Activated B cell treated with CpG ODN at 0.5 μM for 24 hours (primary cell): ENCODE data around the gene ANXA6. TPM values are rescaled to one million over a fixed set of nuclear protein-coding genes. Genes with fewer than 3 reads are reported as not detected.

Experiments used
- ATAC-seq: fragments of 200-7000 bp; cut with Tn5 transposase; one replicate; pipeline ENCODE4 v1.10.0; 2021; ENCODE audit warnings: low read depth, mild to moderate bottlenecking, moderate library complexity
- CTCF ChIA-PET: fragments of 350-600 bp; sonication (Branson Sonifier 250); formaldehyde crosslinking; loops from one replicate; lab custom pipeline; 2021; ENCODE audit warnings: antibody characterized with exemption; lab: Charles Lee
- POLR2A ChIA-PET: fragments of 350-600 bp; sonication (Branson Sonifier 250); formaldehyde crosslinking; loops from one replicate; lab custom pipeline; 2021; ENCODE audit warnings: antibody characterized with exemption; lab: Charles Lee
- DNase-seq: peaks from one replicate; pipeline ENCODE4 v3.0.0; 2022
- H3K27ac Mint-ChIP-seq: one replicate; pipeline ENCODE4 v1.8.0; 2020; ENCODE audit warnings: mixed read lengths
- H3K27me3 Mint-ChIP-seq: one replicate; pipeline ENCODE4 v1.8.0; 2021; ENCODE audit warnings: mixed read lengths
- H3K36me3 Mint-ChIP-seq: one replicate; pipeline ENCODE4 v1.8.0; 2021; ENCODE audit warnings: low read depth, mixed read lengths
- H3K4me1 Mint-ChIP-seq: one replicate; pipeline ENCODE4 v1.8.0; 2021; ENCODE audit warnings: mixed read lengths
- H3K4me3 Mint-ChIP-seq: one replicate; pipeline ENCODE4 v1.8.0; 2020; ENCODE audit warnings: mild to moderate bottlenecking, mixed read lengths
- H3K9me3 Mint-ChIP-seq: one replicate; pipeline ENCODE4 v1.8.0; 2020; ENCODE audit warnings: mixed read lengths
- intact Hi-C: fragments of 100-400 bp; cut with micrococcal nuclease; formaldehyde crosslinking; loops from one replicate; pipeline ENCODE4 v1.15.1; 2024
- total RNA-seq: library from RNA; stranded (reverse); gene quantifications from 2 replicates; pipeline ENCODE4 v1.2.3, GENCODE V29; 2022
- TF ChIP-seq, protein P1 (sequence below): fragments of 200-600 bp; IDR thresholded peaks from one replicate; pipeline ENCODE4 v1.8.0; 2022; ENCODE audit warnings: antibody characterized with exemption, mild to moderate bottlenecking

ANXA6 gene
- total RNA-seq, 1 donor from 2014 or later, result 367 TPM

DNA sequence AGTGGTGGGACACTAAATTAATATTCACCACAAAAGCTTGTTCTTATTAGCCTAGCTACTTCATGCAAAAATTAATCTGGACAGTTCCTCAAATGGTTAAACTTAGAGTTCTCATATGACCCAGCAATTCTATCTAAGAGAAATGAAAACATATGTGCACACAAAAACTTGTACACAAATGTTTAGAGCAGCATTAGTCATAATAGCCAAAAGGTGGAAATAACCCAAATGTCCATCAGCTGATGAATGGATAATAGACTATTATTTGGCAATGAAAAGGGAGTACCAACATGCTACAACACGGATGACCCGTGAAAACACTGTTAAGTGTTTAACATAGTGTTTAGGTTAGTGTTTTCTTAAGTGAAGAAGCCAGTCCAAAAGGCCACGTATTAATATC, 43.9 kb downstream of the ANXA6 start:
- DNase-seq, result no peak
- POLR2A ChIA-PET, result interaction anchor here (0.5 to 3.6 kb wide), 10 partner anchors 17 to 123 kb away, joined by 3 to 30 read pairs (median 6); partner anchors contain the start of gene TNIP1
- Mint-ChIP-seq H3K4me1 (peaks cover 32% of the 10 kb centered on the region), H3K36me3 (peaks cover 80% of the 10 kb centered on the region), H3K27ac (peak overlapping the region; percentile 38), H3K9me3 (no peaks in the 10 kb centered on the region), H3K27me3 (no peaks in the 10 kb centered on the region), H3K4me3 (no peak overlapping the region)
- intact Hi-C loops, result no loop called here
- TF ChIP-seq, protein P1, sequence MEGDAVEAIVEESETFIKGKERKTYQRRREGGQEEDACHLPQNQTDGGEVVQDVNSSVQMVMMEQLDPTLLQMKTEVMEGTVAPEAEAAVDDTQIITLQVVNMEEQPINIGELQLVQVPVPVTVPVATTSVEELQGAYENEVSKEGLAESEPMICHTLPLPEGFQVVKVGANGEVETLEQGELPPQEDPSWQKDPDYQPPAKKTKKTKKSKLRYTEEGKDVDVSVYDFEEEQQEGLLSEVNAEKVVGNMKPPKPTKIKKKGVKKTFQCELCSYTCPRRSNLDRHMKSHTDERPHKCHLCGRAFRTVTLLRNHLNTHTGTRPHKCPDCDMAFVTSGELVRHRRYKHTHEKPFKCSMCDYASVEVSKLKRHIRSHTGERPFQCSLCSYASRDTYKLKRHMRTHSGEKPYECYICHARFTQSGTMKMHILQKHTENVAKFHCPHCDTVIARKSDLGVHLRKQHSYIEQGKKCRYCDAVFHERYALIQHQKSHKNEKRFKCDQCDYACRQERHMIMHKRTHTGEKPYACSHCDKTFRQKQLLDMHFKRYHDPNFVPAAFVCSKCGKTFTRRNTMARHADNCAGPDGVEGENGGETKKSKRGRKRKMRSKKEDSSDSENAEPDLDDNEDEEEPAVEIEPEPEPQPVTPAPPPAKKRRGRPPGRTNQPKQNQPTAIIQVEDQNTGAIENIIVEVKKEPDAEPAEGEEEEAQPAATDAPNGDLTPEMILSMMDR, result no peak
- CTCF ChIA-PET, result interaction anchor here (1.0 to 16.6 kb wide), 10 partner anchors 11 to 312 kb away, joined by 3 to 625 read pairs (median 23); partner anchors contain the start of gene TNIP1
- ATAC-seq, result no peak

GRCh38 chr5:151110992-151111391, 46.6 kb downstream of the ANXA6 start:
- no peak for DNase-seq
- Mint-ChIP-seq H3K4me3 (peak overlapping the region; percentile 38), H3K4me1 (peaks cover 36% of the 10 kb centered on the region), H3K27me3 (no peaks in the 10 kb centered on the region), H3K27ac (peak overlapping the region; percentile 20), H3K9me3 (no peaks in the 10 kb centered on the region), H3K36me3 (peaks cover 81% of the 10 kb centered on the region)
- peak; percentile 51 for ATAC-seq
- intact Hi-C loops, result loop anchor here (1.0 kb wide), 2 partner anchors 13 to 52 kb away; no protein-coding TSS in a partner anchor
- ChIA-PET CTCF (interaction anchor here (0.6 to 16.6 kb wide), 6 partner anchors 9 to 311 kb away, joined by 3 to 625 read pairs (median 4); no protein-coding TSS in a partner anchor), POLR2A (interaction anchor here (0.6 to 2.7 kb wide), 8 partner anchors 14 to 142 kb away, joined by 4 to 9 read pairs (median 5); partner anchors contain the start of genes GM2A and TNIP1)
- TF ChIP-seq, protein P1, result no peak

- TF ChIP-seq, protein P1, result no peak
- Mint-ChIP-seq H3K4me1 (peaks cover 33% of the 10 kb centered on the region), H3K36me3 (peaks cover 82% of the 10 kb centered on the region), H3K27me3 (no peaks in the 10 kb centered on the region), H3K4me3 (peak overlapping the region; percentile 6), H3K27ac (peak overlapping the region; percentile 20), H3K9me3 (no peaks in the 10 kb centered on the region)
- intact Hi-C loops, result loop anchor here (1.0 kb wide), 1 partner anchor 51 kb away; no protein-coding TSS in a partner anchor
- DNase-seq (no peak), ATAC-seq (no peak)
- ChIA-PET CTCF (interaction anchor here (0.7 to 16.6 kb wide), 6 partner anchors 8 to 56 kb away, joined by 3 to 625 read pairs (median 4); no protein-coding TSS in a partner anchor), POLR2A (interaction anchor here (0.7 to 2.7 kb wide), 12 partner anchors 13 to 142 kb away, joined by 3 to 9 read pairs (median 4); partner anchors contain the start of genes GM2A and TNIP1)
Observed at GRCh38 chr5:151110122-151110681, 47.4 kb downstream of the ANXA6 start.

DNA sequence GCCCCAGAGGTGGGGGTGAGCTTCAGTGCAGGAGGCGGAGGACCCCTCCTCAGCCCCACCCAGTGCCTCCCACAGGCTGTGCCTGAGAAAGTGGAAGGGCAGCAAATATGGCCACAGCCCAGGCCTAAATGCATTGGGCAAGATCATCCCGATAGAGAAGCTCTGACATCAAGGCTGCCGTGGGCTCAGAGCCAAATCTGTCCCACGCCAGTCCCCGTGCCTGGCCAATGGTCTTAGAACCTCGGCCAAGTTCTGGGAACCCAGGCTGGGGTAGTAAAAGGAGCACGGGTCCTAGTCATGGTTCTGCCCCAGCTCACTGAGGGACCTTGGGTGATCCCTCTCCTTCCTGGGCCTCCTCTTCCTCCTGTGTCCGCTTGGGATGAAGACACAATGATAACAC, 49.0 kb downstream of the ANXA6 start:
- no peak overlapping the region for H3K27ac Mint-ChIP-seq
- no peak for DNase-seq
- no peaks in the 10 kb centered on the region for H3K27me3 Mint-ChIP-seq
- TF ChIP-seq, protein P1, result no peak
- CTCF ChIA-PET, result interaction anchor here (0.9 to 16.6 kb wide), 2 partner anchors 55 to 306 kb away, joined by 3 to 625 read pairs; no protein-coding TSS in a partner anchor
- peaks cover 24% of the 10 kb centered on the region for H3K4me1 Mint-ChIP-seq
- intact Hi-C loops, result no loop called here
- H3K36me3 Mint-ChIP-seq, result peaks cover 90% of the 10 kb centered on the region
- H3K9me3 Mint-ChIP-seq, result no peaks in the 10 kb centered on the region
- POLR2A ChIA-PET, result interaction anchor here (1.2 kb wide), 2 partner anchors 22 to 25 kb away, joined by 3 read pairs; no protein-coding TSS in a partner anchor
- ATAC-seq, result no peak
- no peak overlapping the region for H3K4me3 Mint-ChIP-seq
